Coronary artery (tissue), 2 donors: Measurements from ENCODE around the gene FBXL5.

Experiments used
- DNase-seq: peaks from one replicate; pipeline ENCODE4 v3.0.0-alpha.2; 2017; ENCODE audit warnings: low spot score
- H3K27ac ChIP-seq, 2 donors: fragments of 200-600 bp; sonication (generic); one replicate each; pipeline ENCODE4 v1.5.1; 2016 to 2019
- H3K4me3 ChIP-seq: fragments of 200-600 bp; sonication (generic); 2 replicates; pipeline ENCODE4 v1.5.1; 2016; ENCODE audit warnings: mild to moderate bottlenecking, moderate library complexity
- CTCF ChIP-seq: fragments of 200-600 bp; sonication (generic); IDR thresholded peaks from one replicate; pipeline ENCODE4 v1.5.1; 2019; ENCODE audit warnings: antibody characterized with exemption

Gene FBXL5

GRCh38 chr4:15677507-15677988 lies 22.4 kb upstream of the FBXL5 start:
- H3K4me3 ChIP-seq: no peak overlapping the region
- no peak for DNase-seq
- H3K27ac ChIP-seq: no peak overlapping the region
- TF ChIP-seq CTCF: no peak

GRCh38 chr4:15676899-15677298 lies 21.7 kb upstream of the FBXL5 start:
- Histone ChIP-seq H3K27ac (no peak overlapping the region), H3K4me3 (no peak overlapping the region)
- no peak for DNase-seq
- no peak for TF ChIP-seq CTCF

GRCh38 chr4:15676039-15676438 lies 20.9 kb upstream of the FBXL5 start:
- no peak overlapping the region for H3K4me3 ChIP-seq
- no peak for TF ChIP-seq CTCF
- H3K27ac ChIP-seq: no peak overlapping the region
- no peak for DNase-seq

GRCh38 chr4:15675356-15675755 lies 20.2 kb upstream of the FBXL5 start:
- H3K27ac ChIP-seq: no peak overlapping the region
- no peak for TF ChIP-seq CTCF

GRCh38 chr4:15674926-15675325 lies 19.8 kb upstream of the FBXL5 start:
- Histone ChIP-seq H3K4me3 (no peak overlapping the region), H3K27ac (no peak overlapping the region)
- TF ChIP-seq CTCF: no peak
- DNase-seq: no peak

More at GRCh38 chr4:15675356-15675755, 20.2 kb upstream of the FBXL5 start:
- DNase-seq: no peak
- no peak overlapping the region for H3K4me3 ChIP-seq

- no peak for DNase-seq
- Histone ChIP-seq H3K27ac (no peak overlapping the region), H3K4me3 (no peak overlapping the region)
- TF ChIP-seq CTCF: no peak
Measured at GRCh38 chr4:15674046-15674445, 18.9 kb upstream of the FBXL5 start.

- no peak overlapping the region for H3K4me3 ChIP-seq
- DNase-seq: no peak
- TF ChIP-seq CTCF: no peak
- no peak overlapping the region for H3K27ac ChIP-seq
Measured at GRCh38 chr4:15673337-15673736, 18.2 kb upstream of the FBXL5 start.
